ENCODE measurements around the gene GTPBP4.

DNA sequence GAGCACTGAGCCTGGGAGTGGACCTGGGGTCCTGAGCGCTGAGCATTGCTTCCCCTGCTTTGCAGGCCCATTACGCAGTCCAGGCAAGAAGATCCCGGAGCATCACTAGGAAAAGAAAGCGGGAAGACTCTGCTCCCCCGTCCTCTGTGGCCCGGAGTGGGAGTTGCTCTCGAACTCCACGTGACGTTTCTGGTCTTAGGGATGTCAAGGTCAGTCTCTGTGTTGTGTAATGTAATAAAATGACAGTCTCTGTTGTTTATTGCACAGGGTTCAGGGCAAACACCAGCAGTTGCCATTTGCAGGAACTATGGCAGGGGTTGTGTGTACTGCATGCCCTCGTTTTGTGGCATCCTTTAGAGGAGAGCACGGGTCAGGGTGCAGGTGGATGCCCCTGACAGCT lies 27.5 kb downstream of the GTPBP4 start:
- TF ChIP-seq TAF1 (IDR thresholded peaks at IDR 0.05; ENCODE audit: low read depth, low read length) (no peak), POLR2A (IDR thresholded peaks at IDR 0.05; ENCODE audit: low read depth, low read length) (no peak), POLR2AphosphoS5 (IDR thresholded peaks at IDR 0.05; ENCODE audit: low read depth, low read length) (no peak), PAX5 (IDR thresholded peaks at IDR 0.05; ENCODE audit: insufficient read depth, low read length, severe bottlenecking) (no peak)
